Glutamatergic neuron (in vitro differentiated cells): Measurements from ENCODE around the gene IRF7. TPM values are rescaled to one million over a fixed set of nuclear protein-coding genes. Genes with fewer than 3 reads are reported as not detected.
"Not testable (repeated sequence)": the region's sequence is repeated elsewhere in the genome, so short reads cannot be mapped to it uniquely, and the experiment has no call there.

ENCODE experiments used
- DNase-seq: peaks from one replicate; pipeline ENCODE4 v3.0.0; 2022
- H3K27ac Mint-ChIP-seq: one replicate; pipeline ENCODE4 v1.8.0; 2020; ENCODE audit warnings: mild to moderate bottlenecking, mixed read lengths, inconsistent platforms; ENCODE audit not compliant: unreplicated experiment
- H3K27me3 Mint-ChIP-seq: one replicate; pipeline ENCODE4 v1.8.0; 2020; ENCODE audit warnings: mild to moderate bottlenecking, moderate library complexity, mixed read lengths, inconsistent platforms; ENCODE audit not compliant: unreplicated experiment
- H3K36me3 Mint-ChIP-seq: one replicate; pipeline ENCODE4 v1.8.0; 2020; ENCODE audit warnings: mild to moderate bottlenecking, mixed read lengths, inconsistent platforms; ENCODE audit not compliant: unreplicated experiment
- H3K4me1 Mint-ChIP-seq: one replicate; pipeline ENCODE4 v1.8.0; 2020; ENCODE audit warnings: mild to moderate bottlenecking, low read depth, mixed read lengths, inconsistent platforms; ENCODE audit not compliant: unreplicated experiment
- H3K4me3 Mint-ChIP-seq: one replicate; pipeline ENCODE4 v1.8.0; 2020; ENCODE audit warnings: mild to moderate bottlenecking, mixed read lengths, inconsistent platforms; ENCODE audit not compliant: unreplicated experiment
- H3K9me3 Mint-ChIP-seq: one replicate; pipeline ENCODE4 v1.8.0; 2020; ENCODE audit warnings: mild to moderate bottlenecking, moderate library complexity, mixed read lengths, inconsistent platforms; ENCODE audit not compliant: unreplicated experiment
- total RNA-seq: library from RNA; stranded (reverse); fragmentation: NEBNext Ultra II Directional; extraction: Animal tissue kit (Norgen Biotek cat#: 25700); gene quantifications from one replicate; pipeline ENCODE4 v1.2.1, GENCODE V29; 2021; ENCODE audit not compliant: unreplicated experiment
- TF ChIP-seq, protein P1 (sequence below): fragments of 200-600 bp; sonication (generic); IDR thresholded peaks from one replicate; pipeline ENCODE4 v1.5.0; 2021; ENCODE audit not compliant: partially characterized antibody, unreplicated experiment

IRF7 gene
- total RNA-seq, 1 donor from 2014 or later: 17.7 TPM

- Mint-ChIP-seq H3K9me3 (no peaks in the 10 kb centered on the region), H3K4me3 (no peak overlapping the region), H3K36me3 (no peaks in the 10 kb centered on the region), H3K27me3 (no peaks in the 10 kb centered on the region), H3K4me1 (no peaks in the 10 kb centered on the region), H3K27ac (no peak overlapping the region)
- no peak for DNase-seq
- TF ChIP-seq, protein P1, sequence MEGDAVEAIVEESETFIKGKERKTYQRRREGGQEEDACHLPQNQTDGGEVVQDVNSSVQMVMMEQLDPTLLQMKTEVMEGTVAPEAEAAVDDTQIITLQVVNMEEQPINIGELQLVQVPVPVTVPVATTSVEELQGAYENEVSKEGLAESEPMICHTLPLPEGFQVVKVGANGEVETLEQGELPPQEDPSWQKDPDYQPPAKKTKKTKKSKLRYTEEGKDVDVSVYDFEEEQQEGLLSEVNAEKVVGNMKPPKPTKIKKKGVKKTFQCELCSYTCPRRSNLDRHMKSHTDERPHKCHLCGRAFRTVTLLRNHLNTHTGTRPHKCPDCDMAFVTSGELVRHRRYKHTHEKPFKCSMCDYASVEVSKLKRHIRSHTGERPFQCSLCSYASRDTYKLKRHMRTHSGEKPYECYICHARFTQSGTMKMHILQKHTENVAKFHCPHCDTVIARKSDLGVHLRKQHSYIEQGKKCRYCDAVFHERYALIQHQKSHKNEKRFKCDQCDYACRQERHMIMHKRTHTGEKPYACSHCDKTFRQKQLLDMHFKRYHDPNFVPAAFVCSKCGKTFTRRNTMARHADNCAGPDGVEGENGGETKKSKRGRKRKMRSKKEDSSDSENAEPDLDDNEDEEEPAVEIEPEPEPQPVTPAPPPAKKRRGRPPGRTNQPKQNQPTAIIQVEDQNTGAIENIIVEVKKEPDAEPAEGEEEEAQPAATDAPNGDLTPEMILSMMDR: no peak
These were observed 39.4 kb upstream of the IRF7 start for GRCh38 chr11:655036-655726.

GRCh38 chr11:654444-654843, 38.7 kb upstream of the IRF7 start:
- not testable (repeated sequence) for H3K27me3 Mint-ChIP-seq, H3K27ac Mint-ChIP-seq, H3K4me1 Mint-ChIP-seq, DNase-seq, H3K9me3 Mint-ChIP-seq, H3K36me3 Mint-ChIP-seq, H3K4me3 Mint-ChIP-seq

DNA sequence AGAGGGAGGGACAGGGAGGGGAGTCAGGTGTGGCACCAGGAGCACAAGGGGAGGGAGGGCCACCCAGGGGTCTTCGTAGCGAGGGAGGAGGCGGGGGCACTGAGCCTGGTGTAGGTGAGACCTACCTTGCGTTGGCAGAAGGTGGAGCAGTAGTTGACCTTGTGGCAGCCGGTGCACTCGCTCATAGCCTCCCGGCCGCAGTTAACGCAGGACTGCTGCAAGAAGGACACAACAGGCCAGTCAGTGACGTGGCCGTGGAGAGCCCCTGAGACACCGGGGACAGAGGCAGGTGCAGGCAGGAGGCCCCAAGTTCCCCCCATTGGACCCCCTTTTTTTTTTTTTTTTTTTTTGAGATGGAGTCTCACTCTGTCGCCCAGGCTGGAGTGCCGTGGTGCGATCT, 38.1 kb upstream of the IRF7 start:
- H3K4me3 Mint-ChIP-seq: no peak overlapping the region
- DNase-seq: no peak
- H3K27me3 Mint-ChIP-seq: no peaks in the 10 kb centered on the region
- TF ChIP-seq, protein P1: no peak
- no peaks in the 10 kb centered on the region for H3K36me3 Mint-ChIP-seq
- no peaks in the 10 kb centered on the region for H3K4me1 Mint-ChIP-seq
- no peaks in the 10 kb centered on the region for H3K9me3 Mint-ChIP-seq
- no peak overlapping the region for H3K27ac Mint-ChIP-seq

GRCh38 chr11:653136-653535, 37.4 kb upstream of the IRF7 start:
- H3K27ac Mint-ChIP-seq, H3K4me3 Mint-ChIP-seq, DNase-seq, H3K4me1 Mint-ChIP-seq, H3K27me3 Mint-ChIP-seq, H3K9me3 Mint-ChIP-seq, H3K36me3 Mint-ChIP-seq: not testable (repeated sequence)

DNA sequence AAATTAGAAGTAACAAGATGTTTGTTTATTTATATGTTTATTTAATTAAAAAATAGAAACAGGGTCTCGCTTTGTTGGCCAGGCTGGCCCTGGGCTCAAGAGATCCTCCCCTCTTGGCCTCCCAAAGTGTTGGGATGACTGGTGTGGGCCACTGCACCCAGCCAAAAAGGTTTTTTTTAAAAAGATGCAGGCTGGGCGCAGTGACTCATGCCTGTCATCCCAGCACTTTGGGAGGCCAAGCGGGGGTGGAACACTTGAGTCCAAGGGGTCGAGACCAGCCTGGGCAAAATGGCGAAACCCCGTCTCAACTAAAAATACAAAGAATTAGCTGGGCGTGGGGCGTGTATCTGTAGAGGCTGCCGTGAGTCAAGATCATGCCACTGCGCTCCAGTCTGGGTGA, 34.7 kb upstream of the IRF7 start:
- TF ChIP-seq, protein P1: no peak
- DNase-seq: no peak
- Mint-ChIP-seq H3K36me3 (no peaks in the 10 kb centered on the region), H3K4me3 (no peak overlapping the region), H3K27me3 (no peaks in the 10 kb centered on the region), H3K27ac (no peak overlapping the region), H3K9me3 (no peaks in the 10 kb centered on the region), H3K4me1 (peaks cover 3% of the 10 kb centered on the region)

GRCh38 chr11:647672-648158, 32.0 kb upstream of the IRF7 start:
- H3K4me1 Mint-ChIP-seq, H3K4me3 Mint-ChIP-seq, H3K36me3 Mint-ChIP-seq, DNase-seq, H3K27me3 Mint-ChIP-seq, H3K9me3 Mint-ChIP-seq: not testable (repeated sequence)
- H3K27ac Mint-ChIP-seq: peak overlapping the region; percentile 6
